ENCODE results near the gene MBNL2.

The MBNL2 gene

GRCh38 chr13:97212601-97213040 is 9.5 kb upstream of the MBNL2 start:
- H2BK120ac ChIP-seq (ENCODE audit: low read depth, low read length): no peak overlapping the region
- H3K23ac ChIP-seq (ENCODE audit: low read depth, low read length, poor library complexity): no peak overlapping the region
- no peak overlapping the region for H3K14ac ChIP-seq (ENCODE audit: low read length)
- H3K27me3 ChIP-seq (ENCODE audit: control insufficient read depth in 3 of 3, insufficient read depth in 3 of 3, low read depth in 1 of 3, low read length in 3 of 3): no peaks in the 10 kb centered on the region
- H3K9me3 ChIP-seq (replicated peaks in 1 of 2; ENCODE audit: control insufficient read depth in 2 of 2, insufficient read depth in 1 of 2, low read depth in 1 of 2, low read length in 2 of 2): no peaks in the 10 kb centered on the region
- H3K4ac ChIP-seq (ENCODE audit: low read length): no peak overlapping the region
- no peak overlapping the region for H2BK15ac ChIP-seq (ENCODE audit: low read length)
- DNase-seq (ENCODE audit: low spot score): no peak
- no peak overlapping the region for H2BK5ac ChIP-seq (ENCODE audit: low read length)
- no peak overlapping the region for H4K8ac ChIP-seq (ENCODE audit: low read depth, low read length)
- no peak overlapping the region for H2AK5ac ChIP-seq (ENCODE audit: low read depth, low read length)
- H3K9ac ChIP-seq (ENCODE audit: low read depth, low read length, poor library complexity): no peak overlapping the region
- H3K79me1 ChIP-seq (ENCODE audit: low read depth, low read length): no peaks in the 10 kb centered on the region
- no peak overlapping the region for H3K4me2 ChIP-seq (ENCODE audit: insufficient read depth, low read length, poor library complexity, severe bottlenecking)
- no CpG with 5 or more reads among the region's 4 CpGs for WGBS, 2 donors (ENCODE audit: extremely low coverage in 2 of 2, insufficient read length in 2 of 2, insufficient replicate concordance in 1 of 2)
- peaks cover 0 to 2% of the 10 kb centered on the region in 2 donors for H3K4me1 ChIP-seq (ENCODE audit: control insufficient read depth in 2 of 2, insufficient read depth in 1 of 2, low read depth in 1 of 2, low read length in 2 of 2)
- H2BK12ac ChIP-seq (ENCODE audit: low read length): no peak overlapping the region
- no peak overlapping the region for H3K4me3 ChIP-seq (ENCODE audit: low read length in 2 of 2)
- no peak overlapping the region for H4K91ac ChIP-seq (ENCODE audit: low read depth, low read length, poor library complexity)
- H3K36me3 ChIP-seq (replicated peaks in 1 of 2; ENCODE audit: control insufficient read depth in 2 of 2, insufficient read depth in 2 of 2, low read length in 2 of 2): no peaks in the 10 kb centered on the region
- no peak overlapping the region for H2AFZ ChIP-seq (ENCODE audit: low read length)
- H3K18ac ChIP-seq (ENCODE audit: low read length): no peak overlapping the region
- H3K27ac ChIP-seq (replicated peaks; ENCODE audit: low read length): no peak overlapping the region

- Histone ChIP-seq H2AFZ (ENCODE audit: low read length) (no peak overlapping the region), H3K27me3 (ENCODE audit: control insufficient read depth in 3 of 3, insufficient read depth in 3 of 3, low read depth in 1 of 3, low read length in 3 of 3) (no peaks in the 10 kb centered on the region), H2BK12ac (ENCODE audit: low read length) (no peak overlapping the region), H3K4me1 (ENCODE audit: control insufficient read depth in 2 of 2, insufficient read depth in 1 of 2, low read depth in 1 of 2, low read length in 2 of 2) (peaks cover 0 to 2% of the 10 kb centered on the region in 2 donors), H4K91ac (ENCODE audit: low read depth, low read length, poor library complexity) (no peak overlapping the region), H4K8ac (ENCODE audit: low read depth, low read length) (no peak overlapping the region), H3K79me1 (ENCODE audit: low read depth, low read length) (no peaks in the 10 kb centered on the region), H3K18ac (ENCODE audit: low read length) (no peak overlapping the region), H3K23ac (ENCODE audit: low read depth, low read length, poor library complexity) (no peak overlapping the region), H2AK5ac (ENCODE audit: low read depth, low read length) (no peak overlapping the region), H3K36me3 (replicated peaks in 1 of 2; ENCODE audit: control insufficient read depth in 2 of 2, insufficient read depth in 2 of 2, low read length in 2 of 2) (no peaks in the 10 kb centered on the region), H3K9me3 (replicated peaks in 1 of 2; ENCODE audit: control insufficient read depth in 2 of 2, insufficient read depth in 1 of 2, low read depth in 1 of 2, low read length in 2 of 2) (no peaks in the 10 kb centered on the region), H3K4me2 (ENCODE audit: insufficient read depth, low read length, poor library complexity, severe bottlenecking) (no peak overlapping the region), H3K9ac (ENCODE audit: low read depth, low read length, poor library complexity) (no peak overlapping the region), H3K27ac (replicated peaks; ENCODE audit: low read length) (no peak overlapping the region), H3K4me3 (ENCODE audit: low read length in 2 of 2) (no peak overlapping the region), H3K4ac (ENCODE audit: low read length) (no peak overlapping the region), H3K14ac (ENCODE audit: low read length) (no peak overlapping the region), H2BK120ac (ENCODE audit: low read depth, low read length) (no peak overlapping the region), H2BK5ac (ENCODE audit: low read length) (no peak overlapping the region), H2BK15ac (ENCODE audit: low read length) (no peak overlapping the region)
- no peak for DNase-seq (ENCODE audit: low spot score)
- no CpG with 5 or more reads among the region's 3 CpGs for WGBS, 2 donors (ENCODE audit: extremely low coverage in 2 of 2, insufficient read length in 2 of 2, insufficient replicate concordance in 1 of 2)
These were observed 7.2 kb upstream of the MBNL2 start for GRCh38 chr13:97214921-97215320.

GRCh38 chr13:97215325-97215724 is 6.8 kb upstream of the MBNL2 start:
- Histone ChIP-seq H3K9ac (ENCODE audit: low read depth, low read length, poor library complexity) (no peak overlapping the region), H2BK12ac (ENCODE audit: low read length) (no peak overlapping the region), H3K36me3 (replicated peaks in 1 of 2; ENCODE audit: control insufficient read depth in 2 of 2, insufficient read depth in 2 of 2, low read length in 2 of 2) (no peaks in the 10 kb centered on the region), H3K4me2 (ENCODE audit: insufficient read depth, low read length, poor library complexity, severe bottlenecking) (no peak overlapping the region), H3K79me1 (ENCODE audit: low read depth, low read length) (no peaks in the 10 kb centered on the region), H2BK120ac (ENCODE audit: low read depth, low read length) (no peak overlapping the region), H3K14ac (ENCODE audit: low read length) (no peak overlapping the region), H3K27ac (replicated peaks; ENCODE audit: low read length) (no peak overlapping the region), H2AFZ (ENCODE audit: low read length) (no peak overlapping the region), H3K9me3 (replicated peaks in 1 of 2; ENCODE audit: control insufficient read depth in 2 of 2, insufficient read depth in 1 of 2, low read depth in 1 of 2, low read length in 2 of 2) (no peaks in the 10 kb centered on the region), H4K8ac (ENCODE audit: low read depth, low read length) (no peak overlapping the region), H2BK5ac (ENCODE audit: low read length) (no peak overlapping the region), H4K91ac (ENCODE audit: low read depth, low read length, poor library complexity) (no peak overlapping the region), H2BK15ac (ENCODE audit: low read length) (no peak overlapping the region), H3K4me1 (ENCODE audit: control insufficient read depth in 2 of 2, insufficient read depth in 1 of 2, low read depth in 1 of 2, low read length in 2 of 2) (peaks cover 0 to 2% of the 10 kb centered on the region in 2 donors), H3K27me3 (ENCODE audit: control insufficient read depth in 3 of 3, insufficient read depth in 3 of 3, low read depth in 1 of 3, low read length in 3 of 3) (no peaks in the 10 kb centered on the region), H3K18ac (ENCODE audit: low read length) (no peak overlapping the region), H2AK5ac (ENCODE audit: low read depth, low read length) (no peak overlapping the region), H3K4ac (ENCODE audit: low read length) (no peak overlapping the region), H3K23ac (ENCODE audit: low read depth, low read length, poor library complexity) (no peak overlapping the region), H3K4me3 (ENCODE audit: low read length in 2 of 2) (no peak overlapping the region)
- WGBS, 2 donors (ENCODE audit: extremely low coverage in 2 of 2, insufficient read length in 2 of 2, insufficient replicate concordance in 1 of 2): no CpG with 5 or more reads among the region's 2 CpGs
- DNase-seq (ENCODE audit: low spot score): no peak

- no CpG with 5 or more reads among the region's 2 CpGs for WGBS, 2 donors (ENCODE audit: extremely low coverage in 2 of 2, insufficient read length in 2 of 2, insufficient replicate concordance in 1 of 2)
- Histone ChIP-seq H4K8ac (ENCODE audit: low read depth, low read length) (no peak overlapping the region), H3K4ac (ENCODE audit: low read length) (no peak overlapping the region), H3K23ac (ENCODE audit: low read depth, low read length, poor library complexity) (no peak overlapping the region), H3K79me1 (ENCODE audit: low read depth, low read length) (peaks cover 4% of the 10 kb centered on the region), H2BK5ac (ENCODE audit: low read length) (no peak overlapping the region), H3K36me3 (replicated peaks in 1 of 2; ENCODE audit: control insufficient read depth in 2 of 2, insufficient read depth in 2 of 2, low read length in 2 of 2) (no peaks in the 10 kb centered on the region), H3K9me3 (replicated peaks in 1 of 2; ENCODE audit: control insufficient read depth in 2 of 2, insufficient read depth in 1 of 2, low read depth in 1 of 2, low read length in 2 of 2) (no peaks in the 10 kb centered on the region), H2BK120ac (ENCODE audit: low read depth, low read length) (no peak overlapping the region), H4K91ac (ENCODE audit: low read depth, low read length, poor library complexity) (no peak overlapping the region), H2BK15ac (ENCODE audit: low read length) (peak overlapping the region; percentile 30), H3K14ac (ENCODE audit: low read length) (no peak overlapping the region), H3K4me1 (ENCODE audit: control insufficient read depth in 2 of 2, insufficient read depth in 1 of 2, low read depth in 1 of 2, low read length in 2 of 2) (peaks cover 5% of the 10 kb centered on the region in 2 donors), H3K4me3 (ENCODE audit: low read length in 2 of 2) (no peak overlapping the region), H3K4me2 (ENCODE audit: insufficient read depth, low read length, poor library complexity, severe bottlenecking) (no peak overlapping the region), H3K27me3 (ENCODE audit: control insufficient read depth in 3 of 3, insufficient read depth in 3 of 3, low read depth in 1 of 3, low read length in 3 of 3) (no peaks in the 10 kb centered on the region), H3K9ac (ENCODE audit: low read depth, low read length, poor library complexity) (no peak overlapping the region), H3K18ac (ENCODE audit: low read length) (no peak overlapping the region), H2AFZ (ENCODE audit: low read length) (no peak overlapping the region), H2AK5ac (ENCODE audit: low read depth, low read length) (no peak overlapping the region), H3K27ac (replicated peaks; ENCODE audit: low read length) (no peak overlapping the region), H2BK12ac (ENCODE audit: low read length) (no peak overlapping the region)
- DNase-seq (ENCODE audit: low spot score): no peak
These were observed 2.9 kb upstream of the MBNL2 start for GRCh38 chr13:97219226-97219625.

All from neuronal stem cell (in vitro differentiated cells).